ENCODE measurements around the gene WDR49.
"Not testable (repeated sequence)": the region's sequence is repeated elsewhere in the genome, so short reads cannot be mapped to it uniquely, and the experiment has no call there.

WDR49 gene

DNA sequence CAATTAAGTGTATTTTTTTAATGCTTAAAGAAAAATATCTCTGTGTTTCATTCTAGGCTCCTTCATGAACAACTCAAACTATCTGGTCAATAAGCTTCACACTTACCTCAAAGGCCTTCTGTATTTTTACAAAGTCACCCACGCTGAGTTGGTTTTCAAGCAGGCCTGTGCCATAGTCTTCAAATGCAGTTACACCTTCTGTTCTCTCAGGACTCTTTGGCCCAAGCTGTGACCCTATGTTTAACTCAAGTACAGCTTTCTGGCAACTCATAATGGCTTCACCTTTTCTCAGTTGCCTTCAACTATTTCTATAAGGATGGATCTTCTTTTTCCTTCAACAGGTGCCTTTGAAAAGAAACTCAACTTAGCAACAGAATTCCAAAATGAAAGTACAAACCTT lies 587 bp downstream of the WDR49 start:
- Mint-ChIP-seq H3K4me1 (peaks cover 14% of the 10 kb centered on the region), H3K27me3 (peaks cover 9% of the 10 kb centered on the region), H3K9me3 (no peaks in the 10 kb centered on the region), H3K4me3 (no peak overlapping the region), H3K27ac (no peak overlapping the region)
- DNase-seq (no peak), ATAC-seq (no peak)

DNA sequence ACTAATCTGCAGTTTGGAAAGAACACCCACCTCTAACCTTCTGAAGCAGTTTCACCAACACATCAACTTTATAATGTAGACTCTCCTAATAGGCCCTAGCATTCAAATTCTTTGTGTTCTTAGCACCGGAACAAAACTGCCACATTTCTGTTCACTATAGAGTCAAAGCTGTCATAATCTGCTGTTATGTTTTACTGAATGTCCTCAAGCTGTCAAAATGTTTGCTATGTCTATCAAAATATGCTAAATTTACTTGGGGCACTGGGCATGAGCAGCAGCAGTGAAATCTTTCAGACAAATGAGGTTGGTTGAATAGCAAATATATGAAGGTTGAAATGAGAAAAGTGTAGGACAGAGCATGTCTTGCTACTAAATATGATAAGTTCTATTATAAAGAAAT lies 1.9 kb downstream of the WDR49 start:
- ATAC-seq (no peak), DNase-seq (no peak)
- Mint-ChIP-seq H3K4me1 (peaks cover 14% of the 10 kb centered on the region), H3K4me3 (no peak overlapping the region), H3K27me3 (no peaks in the 10 kb centered on the region), H3K27ac (no peak overlapping the region), H3K9me3 (no peaks in the 10 kb centered on the region)

DNA sequence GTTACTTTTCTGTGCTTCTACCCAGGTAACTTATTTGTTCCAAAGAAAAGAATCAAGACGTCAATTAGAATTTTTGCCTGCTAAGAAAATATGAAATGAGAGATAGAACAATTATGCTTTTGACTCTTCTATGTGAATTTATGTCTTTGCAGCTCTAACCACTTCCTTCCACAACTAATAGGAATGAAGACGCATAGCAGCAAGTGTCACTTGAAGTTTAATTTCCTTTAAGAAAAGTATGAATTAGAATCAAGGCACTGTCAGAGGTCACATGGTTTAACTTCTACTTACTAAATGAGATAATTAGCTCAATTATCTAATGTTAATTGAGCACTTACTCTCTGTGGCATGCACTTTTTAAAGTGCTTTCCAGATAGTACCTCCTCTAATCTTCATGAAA lies 3.3 kb downstream of the WDR49 start:
- no peak overlapping the region for H3K27ac Mint-ChIP-seq
- ATAC-seq: no peak

DNA sequence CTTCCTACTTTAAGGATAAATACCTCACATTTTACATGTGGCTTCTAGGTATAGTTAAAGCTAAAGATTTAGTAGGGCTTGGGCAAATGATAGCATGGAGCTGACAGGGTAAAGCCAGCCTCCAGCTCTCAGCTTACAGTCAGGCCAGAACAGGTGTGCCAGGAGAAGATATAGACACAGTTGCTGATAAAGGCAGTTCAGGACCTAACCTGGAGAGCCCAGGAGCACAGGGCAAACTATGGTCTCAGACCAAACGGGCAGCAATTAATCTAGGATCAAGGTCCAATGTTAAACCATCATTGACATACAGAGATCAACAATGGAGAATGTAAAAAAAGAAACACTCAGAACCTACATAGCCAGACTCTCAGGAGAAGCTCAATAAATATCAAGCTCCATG lies 4.0 kb downstream of the WDR49 start:
- ATAC-seq: no peak
- H3K9me3 Mint-ChIP-seq: peaks cover 9 to 11% of the 10 kb centered on the region in 2 donors
- no peaks in the 10 kb centered on the region for H3K27me3 Mint-ChIP-seq
- no peak overlapping the region for H3K27ac Mint-ChIP-seq
- no peak for DNase-seq
- H3K4me1 Mint-ChIP-seq: peaks cover 14% of the 10 kb centered on the region
- no peak overlapping the region for H3K4me3 Mint-ChIP-seq

More for the DNA sequence above, 3.3 kb downstream of the WDR49 start:
- Mint-ChIP-seq H3K4me1 (peaks cover 14% of the 10 kb centered on the region), H3K4me3 (no peak overlapping the region), H3K9me3 (peaks cover 8% of the 10 kb centered on the region in 2 donors), H3K27me3 (no peaks in the 10 kb centered on the region)
- no peak for DNase-seq

DNA sequence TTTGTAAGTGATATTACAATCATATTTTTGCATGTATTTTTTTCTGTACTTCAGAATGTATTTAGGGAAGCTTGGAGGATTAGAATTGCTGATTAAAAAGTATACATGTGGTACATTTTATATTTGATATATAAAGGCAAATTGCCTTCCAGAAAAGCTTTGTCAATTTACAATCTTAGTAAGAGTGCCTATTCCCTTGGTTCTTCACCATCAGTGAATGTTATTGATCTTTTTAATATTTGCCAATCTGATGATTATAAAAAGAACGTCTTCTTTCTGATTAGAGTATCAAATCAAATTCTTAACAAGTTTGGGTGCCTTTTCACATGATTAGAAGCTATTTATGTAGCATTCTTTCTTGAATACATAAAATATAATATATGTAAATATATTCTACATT lies 9.1 kb downstream of the WDR49 start:
- ATAC-seq: no peak

DNA sequence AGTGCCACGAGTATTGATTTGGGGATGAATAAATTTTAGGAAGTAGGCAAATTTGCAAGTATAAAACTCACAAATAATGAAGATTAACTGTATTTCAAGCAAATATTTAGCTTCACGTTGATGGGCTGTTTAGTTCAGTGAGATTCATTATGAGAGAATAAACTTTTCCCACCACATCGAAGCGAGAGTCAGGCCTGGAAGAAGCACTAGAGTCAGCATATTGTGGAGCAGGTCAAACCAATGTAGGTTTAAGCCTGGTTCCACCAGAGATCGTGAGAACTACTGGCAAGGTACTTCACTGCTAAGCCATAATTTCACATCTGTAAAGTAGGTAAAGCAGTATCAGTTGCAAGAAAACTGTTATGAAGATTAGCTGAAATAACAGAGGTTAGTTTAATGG lies 22.3 kb downstream of the WDR49 start:
- no peaks in the 10 kb centered on the region for H3K27me3 Mint-ChIP-seq
- H3K4me3 Mint-ChIP-seq: no peak overlapping the region
- no peaks in the 10 kb centered on the region for H3K9me3 Mint-ChIP-seq
- H3K4me1 Mint-ChIP-seq: no peaks in the 10 kb centered on the region
- H3K27ac Mint-ChIP-seq: no peak overlapping the region
- no peak for ATAC-seq
- DNase-seq: no peak

More for the DNA sequence above, 9.1 kb downstream of the WDR49 start:
- no peak overlapping the region for H3K27ac Mint-ChIP-seq
- peaks cover 8% of the 10 kb centered on the region for H3K27me3 Mint-ChIP-seq
- no peak overlapping the region for H3K4me3 Mint-ChIP-seq
- H3K4me1 Mint-ChIP-seq: no peaks in the 10 kb centered on the region
- no peak for DNase-seq
- peaks cover 9 to 11% of the 10 kb centered on the region in 2 donors for H3K9me3 Mint-ChIP-seq

DNA sequence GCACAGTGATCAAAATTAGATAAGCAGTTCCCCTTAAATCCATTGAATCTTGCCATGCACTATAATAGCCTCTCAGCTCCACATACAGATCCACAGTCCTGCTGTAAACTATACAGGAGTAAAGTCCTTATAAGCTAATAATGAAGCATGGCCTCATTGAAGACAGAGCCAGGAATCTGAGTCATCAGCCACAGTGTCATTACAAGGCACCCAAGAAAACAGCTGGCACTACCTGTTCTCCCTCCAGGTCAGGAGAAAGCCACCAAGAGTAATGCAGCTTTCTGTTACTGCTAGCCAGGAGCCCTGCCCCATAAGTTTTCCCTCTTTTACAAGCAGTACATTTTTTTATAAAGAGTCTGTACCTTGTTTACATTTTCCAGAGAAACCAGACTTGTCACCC lies 27.3 kb downstream of the WDR49 start:
- Mint-ChIP-seq H3K4me3 (no peak overlapping the region), H3K27ac (no peak overlapping the region), H3K4me1 (no peaks in the 10 kb centered on the region), H3K27me3 (no peaks in the 10 kb centered on the region), H3K9me3 (no peaks in the 10 kb centered on the region)
- DNase-seq: no peak
- no peak for ATAC-seq

DNA sequence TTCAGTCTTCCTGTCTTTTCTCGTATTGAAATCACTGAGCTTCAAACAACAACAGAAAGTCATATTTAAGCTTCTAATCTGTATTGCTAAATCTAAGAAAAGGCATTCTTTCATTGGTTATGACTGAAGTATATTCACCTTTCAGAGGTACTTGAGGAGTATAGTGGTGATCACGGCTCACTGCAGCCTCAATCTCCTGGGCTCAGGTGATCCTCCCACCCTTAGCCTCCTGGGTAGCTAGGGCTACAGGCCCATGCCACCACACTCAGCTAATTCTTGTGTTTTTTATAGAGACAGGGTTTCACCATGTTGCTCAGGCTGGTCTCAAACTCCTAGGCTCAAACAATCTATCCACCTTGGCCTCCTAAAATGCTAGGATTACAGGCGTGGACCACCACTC lies 38.7 kb downstream of the WDR49 start:
- Mint-ChIP-seq H3K4me3 (no peak overlapping the region), H3K27ac (no peak overlapping the region), H3K27me3 (peaks cover 9% of the 10 kb centered on the region), H3K9me3 (no peaks in the 10 kb centered on the region), H3K4me1 (no peaks in the 10 kb centered on the region)
- DNase-seq (no peak), ATAC-seq (no peak)

DNA sequence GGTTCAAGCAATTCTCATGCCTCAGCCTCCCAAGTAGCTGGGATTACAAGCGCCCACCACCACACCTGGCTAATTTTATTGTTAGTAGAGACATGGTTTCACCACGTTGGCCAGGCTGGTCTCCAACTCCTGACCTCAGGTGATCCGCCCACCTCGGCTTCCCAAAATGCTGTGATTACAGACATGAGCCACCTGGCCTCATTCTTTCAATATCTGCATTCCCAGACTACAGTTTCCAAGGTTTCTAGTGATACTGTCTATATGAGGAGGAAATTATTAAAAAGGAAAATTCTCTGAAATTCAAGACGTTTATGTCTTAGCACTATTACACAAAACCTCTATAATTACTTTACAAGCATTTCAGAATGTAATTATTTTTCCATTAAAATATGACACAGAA lies 39.5 kb downstream of the WDR49 start:
- H3K4me1 Mint-ChIP-seq, DNase-seq, H3K9me3 Mint-ChIP-seq, ATAC-seq, H3K4me3 Mint-ChIP-seq, H3K27ac Mint-ChIP-seq: not testable (repeated sequence)
- peaks cover 16% of the 10 kb centered on the region for H3K27me3 Mint-ChIP-seq

DNA sequence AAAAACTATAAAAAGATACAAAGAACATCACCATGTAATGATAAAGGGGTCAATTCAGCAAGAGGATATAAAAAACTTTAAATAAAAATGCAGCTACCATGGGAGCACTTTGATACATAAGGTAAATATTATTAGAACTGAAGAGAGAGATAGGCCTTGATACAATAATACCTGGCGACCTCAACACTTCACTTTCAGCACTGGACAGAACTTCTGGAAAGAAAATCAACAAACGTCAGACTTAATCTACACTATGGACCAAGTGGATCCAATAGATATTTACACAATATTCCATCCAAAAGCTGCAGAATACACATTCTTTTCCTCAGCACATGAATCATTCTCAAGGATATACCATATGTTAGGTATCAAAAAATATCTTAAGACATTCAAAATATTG lies 42.0 kb downstream of the WDR49 start:
- Mint-ChIP-seq H3K4me1 (no peaks in the 10 kb centered on the region), H3K27me3 (peaks cover 15% of the 10 kb centered on the region), H3K9me3 (no peaks in the 10 kb centered on the region), H3K27ac (no peak overlapping the region), H3K4me3 (no peak overlapping the region)
- ATAC-seq (no peak), DNase-seq (no peak)

DNA sequence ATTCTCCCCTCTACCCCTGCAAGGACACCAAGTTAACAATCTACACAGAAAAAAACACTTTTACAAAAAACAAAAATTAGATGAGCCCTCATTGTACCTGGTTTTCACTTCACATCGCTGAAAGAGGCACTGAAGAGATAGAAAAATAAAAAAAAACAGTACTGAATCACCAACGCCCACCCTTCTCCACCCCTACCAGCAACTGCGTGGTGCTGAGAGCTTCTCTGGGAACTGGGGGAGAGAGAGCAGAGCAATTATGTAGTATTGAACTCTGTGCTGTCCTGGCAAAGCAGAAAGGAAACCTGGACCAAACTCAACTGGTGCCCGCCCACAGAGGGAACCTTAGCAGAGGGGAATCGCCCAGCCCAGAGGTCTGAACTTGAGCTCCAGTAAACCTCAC lies 44.6 kb downstream of the WDR49 start:
- Mint-ChIP-seq H3K4me1 (no peaks in the 10 kb centered on the region), H3K4me3 (no peak overlapping the region), H3K27me3 (peaks cover 10% of the 10 kb centered on the region), H3K9me3 (no peaks in the 10 kb centered on the region), H3K27ac (no peak overlapping the region)
- peak; percentile 23 for ATAC-seq
- no peak for DNase-seq

DNA sequence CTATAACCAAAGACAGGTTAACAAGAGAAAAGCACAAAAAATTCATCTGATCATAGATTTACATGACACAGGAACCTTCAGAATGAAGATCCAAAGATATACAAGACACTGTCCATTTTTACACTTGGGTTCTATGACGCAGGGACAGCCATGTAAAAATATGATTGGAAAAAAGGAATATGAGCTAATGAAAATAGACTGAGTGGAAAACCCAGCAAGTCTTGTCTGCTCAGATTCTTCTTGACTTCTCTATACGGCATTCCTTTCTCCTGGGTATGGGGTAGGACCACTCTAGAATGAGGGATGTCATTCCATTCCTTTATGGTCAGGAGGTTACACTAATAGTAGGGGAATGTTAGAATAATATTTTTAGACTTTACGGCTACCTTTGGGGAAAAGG lies 46.9 kb downstream of the WDR49 start:
- H3K27ac Mint-ChIP-seq: no peak overlapping the region
- no peak for ATAC-seq
- H3K9me3 Mint-ChIP-seq: no peaks in the 10 kb centered on the region

DNA sequence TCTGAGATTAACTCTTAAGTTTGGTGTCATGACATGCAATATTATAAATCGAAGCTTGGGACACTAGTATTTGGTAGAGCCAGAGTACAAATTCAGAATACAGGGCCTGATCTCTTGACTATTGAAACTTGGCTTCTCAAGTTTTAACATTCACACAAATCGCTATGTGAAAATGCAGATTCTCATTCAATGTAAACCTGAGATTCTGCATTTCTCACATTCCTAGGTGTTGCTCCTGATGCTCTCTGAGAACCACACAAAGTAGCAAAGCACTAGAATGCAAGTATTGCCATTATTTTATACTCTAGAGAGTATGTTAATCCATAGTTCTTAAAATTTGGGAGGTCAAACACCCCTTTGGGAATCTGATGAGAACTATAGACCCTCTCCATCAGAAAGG lies 47.9 kb downstream of the WDR49 start:
- Mint-ChIP-seq H3K4me1 (no peaks in the 10 kb centered on the region), H3K9me3 (no peaks in the 10 kb centered on the region)
- ATAC-seq: no peak

More for the DNA sequence above, 46.9 kb downstream of the WDR49 start:
- Mint-ChIP-seq H3K4me3 (no peak overlapping the region), H3K4me1 (no peaks in the 10 kb centered on the region), H3K27me3 (peaks cover 10% of the 10 kb centered on the region)
- no peak for DNase-seq

DNA sequence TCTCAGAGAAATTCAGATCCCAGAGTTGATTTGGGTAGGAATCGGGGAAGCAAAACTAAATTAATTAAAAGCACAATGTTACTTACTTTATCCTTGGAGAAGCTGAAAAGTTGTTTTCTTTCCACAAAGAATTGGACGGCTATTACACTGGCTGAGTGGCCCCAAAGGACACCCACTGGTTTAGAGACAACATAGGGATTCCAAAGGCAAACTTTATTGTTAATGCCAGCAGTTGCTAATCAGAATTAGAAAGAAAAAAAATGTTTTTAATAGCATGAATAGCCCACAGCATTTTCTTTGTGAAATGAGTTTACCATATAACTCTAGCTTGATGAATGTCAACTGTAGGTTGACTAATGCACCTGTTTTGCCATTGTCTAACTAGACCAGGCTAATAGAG lies 51.7 kb downstream of the WDR49 start:
- Mint-ChIP-seq H3K4me3 (no peak overlapping the region), H3K4me1 (no peaks in the 10 kb centered on the region), H3K9me3 (no peaks in the 10 kb centered on the region), H3K27ac (no peak overlapping the region), H3K27me3 (no peaks in the 10 kb centered on the region)
- no peak for ATAC-seq
- DNase-seq: no peak

More for the DNA sequence above, 47.9 kb downstream of the WDR49 start:
- no peak for DNase-seq
- no peak overlapping the region for H3K4me3 Mint-ChIP-seq
- H3K27ac Mint-ChIP-seq: no peak overlapping the region
- H3K27me3 Mint-ChIP-seq: peaks cover 10% of the 10 kb centered on the region

DNA sequence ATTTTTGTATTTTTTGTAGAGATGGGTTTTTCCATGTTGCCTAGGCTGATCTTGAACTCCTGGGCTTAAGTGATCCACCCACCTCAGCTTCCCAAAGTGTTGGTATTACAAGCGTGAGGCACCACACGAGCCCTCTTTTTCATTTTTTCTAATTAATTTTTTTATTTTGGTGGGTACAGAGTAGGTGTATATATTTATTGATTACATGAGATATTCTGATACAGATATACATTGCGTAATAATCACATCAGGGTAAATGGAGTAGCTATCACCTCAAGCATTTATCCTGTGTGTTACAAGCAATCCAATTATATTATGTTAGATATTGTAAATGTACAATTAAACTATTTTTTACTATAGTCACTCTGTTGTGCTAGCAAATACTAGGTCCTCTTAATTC lies 66.1 kb downstream of the WDR49 start:
- Mint-ChIP-seq H3K9me3 (peaks cover 5 to 7% of the 10 kb centered on the region in 2 donors), H3K4me1 (no peaks in the 10 kb centered on the region), H3K27me3 (no peaks in the 10 kb centered on the region), H3K27ac (no peak overlapping the region), H3K4me3 (no peak overlapping the region)
- no peak for DNase-seq
- ATAC-seq: no peak

DNA sequence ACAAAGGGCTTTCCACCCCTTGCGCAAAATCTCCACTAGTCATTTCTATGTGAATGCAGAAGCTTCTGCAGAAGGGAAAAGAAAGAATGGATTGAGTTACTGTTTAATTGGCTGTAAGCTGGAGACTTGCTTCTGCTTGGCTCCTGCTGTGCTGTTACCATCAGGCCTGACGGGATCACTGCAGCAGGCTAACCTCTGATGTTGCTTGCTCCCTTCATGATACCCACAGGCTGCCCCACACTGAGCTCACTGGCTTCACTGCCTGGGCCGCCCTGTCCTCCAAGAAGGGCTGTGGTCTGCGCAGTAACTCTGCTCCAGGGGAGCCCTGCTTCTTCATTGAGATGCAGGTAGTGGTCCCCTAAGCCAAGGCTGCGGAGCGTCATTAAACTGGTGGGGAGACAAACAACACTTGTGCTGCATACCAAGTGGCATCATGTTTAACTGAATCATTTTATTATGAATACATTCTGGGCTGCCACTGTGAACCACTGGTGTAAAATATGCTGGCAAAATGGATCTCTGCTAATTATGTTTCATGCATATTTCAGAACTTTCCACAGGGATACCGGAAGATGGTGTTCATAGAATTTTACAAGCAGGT lies 78.6 kb downstream of the WDR49 start:
- Mint-ChIP-seq H3K9me3 (no peaks in the 10 kb centered on the region), H3K4me1 (no peaks in the 10 kb centered on the region), H3K27ac (no peak overlapping the region), H3K27me3 (peaks cover 12% of the 10 kb centered on the region), H3K4me3 (no peak overlapping the region)
- no peak for DNase-seq
- ATAC-seq: no peak

DNA sequence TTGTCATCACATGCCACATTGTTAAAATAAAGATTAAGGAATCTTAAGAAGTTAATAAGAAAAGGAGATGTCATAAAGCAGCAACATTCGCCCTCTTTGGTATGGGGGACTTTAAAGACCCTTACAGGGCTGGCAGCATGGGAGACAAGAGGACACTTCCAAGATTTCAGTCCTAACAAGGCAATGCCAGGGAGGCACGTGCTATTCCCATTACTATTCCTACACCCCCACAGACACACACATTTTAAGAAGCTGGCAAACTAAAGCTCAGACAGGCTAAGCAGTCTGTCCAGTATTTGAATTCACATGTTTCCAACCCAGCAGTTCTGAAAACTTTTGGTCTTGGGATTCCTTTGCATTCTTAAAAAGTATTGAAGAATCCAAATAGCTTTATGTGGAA lies 80.8 kb downstream of the WDR49 start:
- H3K27me3 Mint-ChIP-seq: peaks cover 12% of the 10 kb centered on the region
- H3K4me3 Mint-ChIP-seq: no peak overlapping the region
- no peak overlapping the region for H3K27ac Mint-ChIP-seq
- H3K4me1 Mint-ChIP-seq: no peaks in the 10 kb centered on the region
- DNase-seq (no peak), ATAC-seq (no peak)
- H3K9me3 Mint-ChIP-seq: no peaks in the 10 kb centered on the region

Data from stimulated activated naive CD8-positive, alpha-beta T cell treated with anti-CD3 and anti-CD28 coated beads, Interleukin-15, amount 100 ng/mL, for 72 hours (primary cell).